Stimulated activated CD4-positive, alpha-beta T cell treated with anti-CD3 and anti-CD28 coated beads, Interleukin-1b, Interleukin-23, amount 100 ng/mL, for 24 hours (primary cell): ENCODE results near the gene DNLZ.
A peak's percentile ranks its signal among the peaks of the same experiment; 100 is the strongest.
"Not testable (repeated sequence)": the region's sequence is repeated elsewhere in the genome, so short reads cannot be mapped to it uniquely, and the experiment has no call there.

Experiments used
- DNase-seq, 4 experiments: peaks; one replicate each; pipeline ENCODE4 v3.0.0-alpha.2; 2020; ENCODE audit warnings: low read depth in 4 of 4, low spot score in 1 of 4

Gene DNLZ

DNA sequence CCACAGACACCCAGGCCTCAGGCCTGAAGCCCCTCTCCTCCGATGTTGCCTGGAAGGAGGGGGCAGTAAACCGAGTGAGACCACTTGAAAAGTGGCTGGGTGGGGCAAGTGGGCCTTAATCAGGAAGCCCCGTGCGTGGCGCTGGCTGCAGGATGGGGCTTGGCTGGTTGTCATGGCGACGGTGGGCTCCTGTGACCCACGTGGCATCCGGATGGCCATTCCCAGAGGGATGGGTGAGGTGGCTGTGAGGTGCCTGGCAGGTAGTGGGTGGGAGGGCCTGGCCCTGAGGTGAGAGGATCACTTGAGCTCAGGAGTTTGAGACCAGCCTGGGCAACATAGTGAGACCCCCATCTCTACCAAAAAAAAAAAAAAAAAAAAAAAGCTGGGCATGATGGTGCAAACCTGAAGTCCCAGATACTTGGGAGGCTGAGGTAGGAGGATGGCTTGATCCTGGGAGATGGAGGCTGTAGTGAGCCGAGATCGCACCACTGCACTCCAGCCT lies 31.0 kb downstream of the DNLZ start:
- no peak for DNase-seq

DNA sequence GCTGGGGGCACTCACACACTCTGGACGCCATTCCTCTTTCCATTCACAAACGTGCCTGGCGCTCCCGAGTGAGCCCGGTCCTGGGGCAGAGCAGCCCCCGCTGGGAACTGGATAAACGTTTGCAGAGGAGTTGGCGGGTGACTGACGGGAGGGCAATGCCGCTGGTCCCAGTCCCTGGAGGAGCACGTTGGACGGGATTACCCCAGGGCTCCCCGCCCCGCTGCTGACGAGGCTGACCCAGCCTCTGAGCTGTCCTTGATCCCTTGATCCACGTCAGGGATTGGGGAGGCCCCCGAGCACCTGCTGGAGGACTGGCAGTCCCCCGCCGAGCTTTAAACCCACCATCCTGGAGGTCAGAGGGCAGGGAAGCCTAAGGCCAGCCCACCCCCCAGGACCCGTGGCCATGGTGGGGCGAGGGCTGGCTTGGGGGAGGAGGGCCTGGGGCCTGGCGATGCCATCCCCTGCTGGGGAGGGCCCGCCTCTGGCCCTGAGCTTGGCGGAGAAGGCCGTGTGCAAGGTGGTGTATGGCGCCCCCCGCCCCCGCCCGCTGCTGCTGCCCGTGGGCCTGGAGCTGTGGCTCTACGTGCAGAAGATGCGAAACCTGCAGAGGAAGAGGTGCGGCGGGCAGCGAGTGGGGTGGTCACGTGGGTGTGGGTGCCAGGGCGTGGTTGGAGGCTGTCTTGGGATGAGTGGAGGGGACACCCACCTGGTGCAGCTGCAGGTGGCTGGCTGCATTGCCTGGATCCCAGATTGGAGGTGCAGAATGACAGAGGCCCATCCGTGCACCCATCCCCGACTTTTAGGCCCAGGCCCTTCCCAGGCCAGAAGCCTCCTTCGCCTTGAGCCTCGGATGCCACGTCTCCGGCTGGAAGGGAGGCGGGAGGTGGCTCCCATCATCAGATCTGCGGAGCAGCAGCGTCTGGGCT lies 31.7 kb downstream of the DNLZ start:
- DNase-seq: no peak

DNA sequence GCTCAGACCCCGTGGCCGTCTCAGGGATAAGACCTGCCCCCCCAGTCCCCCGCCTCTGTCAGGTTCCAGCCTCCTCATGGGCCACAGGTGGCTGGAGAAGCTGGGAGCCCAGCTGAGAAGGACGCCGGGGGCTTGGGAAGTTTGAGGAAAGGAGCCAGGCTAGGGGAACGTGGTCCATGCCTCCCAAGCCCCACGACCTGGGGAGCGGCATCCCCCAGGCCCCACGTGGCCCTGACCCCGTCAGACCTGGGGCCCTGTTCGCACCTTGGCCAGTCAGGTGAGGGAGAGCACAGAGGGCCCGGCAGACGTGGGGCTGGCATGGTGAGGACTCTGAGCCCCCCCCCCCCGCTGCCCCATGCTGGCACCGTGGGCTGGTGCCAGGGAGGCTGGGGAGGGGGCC lies 32.5 kb downstream of the DNLZ start:
- no peak for DNase-seq

GRCh38 chr9:136330406-136330990 lies 33.0 kb downstream of the DNLZ start:
- no peak for DNase-seq

DNA sequence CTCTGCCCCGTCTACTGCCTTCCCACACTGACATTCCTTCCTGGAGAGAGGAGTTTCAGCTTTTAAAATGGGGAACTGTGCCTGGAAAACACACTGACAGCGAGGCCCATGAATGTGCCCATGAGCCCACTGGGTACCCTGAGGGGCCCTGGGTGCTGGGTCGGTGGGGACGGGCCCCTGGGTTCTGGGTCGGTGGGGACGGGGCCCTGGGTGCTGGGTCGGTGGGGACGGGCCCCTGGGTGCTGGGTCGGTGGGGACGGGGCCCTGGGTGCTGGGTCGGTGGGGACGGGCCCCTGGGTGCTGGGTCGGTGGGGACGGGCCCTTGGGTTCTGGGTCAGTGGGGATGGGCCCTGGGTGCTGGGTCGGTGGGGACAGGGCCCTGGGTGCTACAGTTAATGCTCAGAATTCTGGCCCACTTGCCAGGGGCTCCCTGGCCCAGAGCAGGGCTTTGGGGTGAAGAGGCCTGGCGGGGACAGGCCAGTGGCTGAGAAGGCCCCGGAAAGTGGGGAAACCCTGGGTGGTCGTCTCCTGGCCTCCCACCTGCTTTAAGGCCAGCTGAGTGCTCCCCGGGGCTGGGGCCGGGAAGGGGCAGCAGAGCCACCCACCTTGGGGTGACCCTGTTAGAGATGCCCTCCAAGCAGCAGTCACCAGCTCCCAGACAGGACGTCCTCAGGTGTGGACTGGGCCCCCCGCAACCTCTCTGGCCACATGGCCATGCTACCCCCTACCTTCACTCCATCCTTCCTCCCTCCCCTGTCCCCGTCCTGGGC lies 33.7 kb downstream of the DNLZ start:
- DNase-seq: no peak

DNA sequence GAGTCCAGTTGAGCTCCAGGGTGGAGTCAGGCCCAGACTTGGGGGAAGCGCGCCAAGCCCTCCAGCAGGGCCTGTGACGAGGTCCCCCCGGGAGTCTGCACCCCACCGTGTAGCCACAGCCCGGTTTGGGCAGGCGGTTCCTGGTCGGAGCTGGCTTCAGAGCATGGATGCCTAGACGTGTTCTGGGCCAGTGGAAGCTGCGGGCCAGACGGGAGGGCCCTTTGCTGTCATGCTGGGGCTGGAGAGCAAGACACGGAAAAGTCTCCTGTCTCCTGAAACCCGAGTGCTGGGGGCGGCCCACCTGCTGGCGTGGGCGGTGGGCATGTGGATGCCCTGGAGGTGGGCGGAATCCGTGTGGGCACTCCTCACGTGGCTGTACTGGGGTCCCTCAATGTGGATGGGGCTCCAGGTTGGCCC lies 34.3 kb downstream of the DNLZ start:
- no peak for DNase-seq

- no peak for DNase-seq
Observed at GRCh38 chr9:136328622-136329041, 34.9 kb downstream of the DNLZ start.

GRCh38 chr9:136328011-136328621 lies 35.4 kb downstream of the DNLZ start:
- DNase-seq: no peak

- peak in 2 of 4 experiments; percentile 13 to 41 for DNase-seq
Observed at GRCh38 chr9:136327304-136327974, 36.1 kb downstream of the DNLZ start, which contains the start of gene GPSM1. Gene GPSM1 (plus strand): TSS chr9:136327539. CDS start chr9:136327696, 157 bp downstream.

DNA sequence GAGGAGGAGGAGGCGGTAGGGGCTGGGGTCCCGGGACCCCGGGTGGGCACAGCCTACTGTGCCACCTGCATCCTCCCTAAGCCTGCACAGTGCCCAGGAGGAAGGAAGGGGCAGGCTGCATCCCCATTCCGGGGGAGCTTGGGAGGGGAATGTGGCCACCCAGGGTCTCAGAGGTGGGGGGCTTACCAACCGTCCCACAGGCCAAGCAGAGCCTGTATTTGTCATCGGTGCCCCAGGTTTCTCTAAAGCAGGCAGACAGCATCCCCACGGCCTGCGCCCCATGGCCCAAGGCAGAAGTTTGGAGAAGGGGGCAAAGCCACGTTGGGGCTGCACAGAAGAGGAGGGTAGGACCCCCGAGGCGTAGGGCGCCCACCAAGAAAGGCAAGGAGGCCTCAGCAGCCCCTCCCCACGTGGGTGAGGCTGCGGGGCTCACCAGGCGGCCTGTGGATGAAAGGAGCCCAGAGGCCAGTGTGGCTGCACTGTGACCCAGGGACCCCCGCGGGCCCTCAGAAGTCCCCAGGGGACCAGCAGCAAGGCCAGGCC lies 36.7 kb downstream of the DNLZ start:
- no peak for DNase-seq

DNA sequence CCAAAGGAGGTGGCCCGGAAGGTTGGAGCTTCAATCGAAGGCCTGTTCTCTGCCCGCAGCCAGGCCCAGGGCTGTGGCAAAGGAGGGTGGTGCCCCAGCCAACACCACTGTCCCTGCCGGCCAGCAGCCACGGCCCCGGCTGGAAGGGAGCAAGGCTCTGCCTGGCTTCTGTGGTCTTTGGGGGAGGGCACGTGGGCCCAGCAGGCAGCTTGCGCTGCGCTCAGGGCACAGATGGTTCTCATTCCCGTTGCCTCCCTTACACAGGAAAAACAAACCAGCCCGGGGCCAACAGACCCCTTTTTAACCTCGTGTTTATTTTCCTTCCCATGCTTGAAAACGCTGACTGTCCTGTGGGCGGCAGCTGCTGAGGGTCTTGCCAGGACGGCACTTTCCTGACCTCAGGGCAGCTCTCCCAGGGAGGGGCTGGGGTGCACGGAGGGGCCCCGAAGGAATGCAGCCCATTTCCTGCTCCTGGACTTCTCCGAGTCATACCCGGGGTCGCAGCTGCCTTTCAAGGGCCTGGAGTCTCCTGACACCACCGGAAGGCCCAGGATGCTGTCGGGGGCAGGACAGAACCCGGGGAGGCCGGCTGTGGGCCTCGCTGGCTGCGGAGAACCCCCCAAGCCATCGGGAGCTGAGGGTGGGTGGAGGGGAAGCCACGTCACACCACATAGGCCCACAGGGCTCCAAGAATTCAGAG lies 37.3 kb downstream of the DNLZ start:
- no peak for DNase-seq

DNA sequence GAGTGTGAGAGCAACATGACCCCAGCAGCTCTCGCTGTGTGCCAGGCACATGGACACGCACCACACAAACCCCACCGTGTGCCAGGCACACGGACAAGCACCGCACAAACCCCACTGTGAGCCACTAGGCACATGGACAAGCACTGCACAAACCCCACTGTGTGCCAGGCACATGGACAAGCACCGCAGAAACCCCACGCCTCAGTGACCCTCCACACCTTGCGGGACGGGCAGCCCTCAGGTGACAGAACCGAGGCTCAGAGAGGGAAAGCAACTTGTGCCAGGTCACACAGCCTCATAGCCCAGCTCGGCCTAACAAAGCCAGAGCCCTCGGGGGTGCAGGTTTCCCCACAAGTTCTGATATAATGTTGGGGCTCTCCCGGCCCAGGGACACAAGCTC lies 38.2 kb downstream of the DNLZ start:
- no peak for DNase-seq

DNA sequence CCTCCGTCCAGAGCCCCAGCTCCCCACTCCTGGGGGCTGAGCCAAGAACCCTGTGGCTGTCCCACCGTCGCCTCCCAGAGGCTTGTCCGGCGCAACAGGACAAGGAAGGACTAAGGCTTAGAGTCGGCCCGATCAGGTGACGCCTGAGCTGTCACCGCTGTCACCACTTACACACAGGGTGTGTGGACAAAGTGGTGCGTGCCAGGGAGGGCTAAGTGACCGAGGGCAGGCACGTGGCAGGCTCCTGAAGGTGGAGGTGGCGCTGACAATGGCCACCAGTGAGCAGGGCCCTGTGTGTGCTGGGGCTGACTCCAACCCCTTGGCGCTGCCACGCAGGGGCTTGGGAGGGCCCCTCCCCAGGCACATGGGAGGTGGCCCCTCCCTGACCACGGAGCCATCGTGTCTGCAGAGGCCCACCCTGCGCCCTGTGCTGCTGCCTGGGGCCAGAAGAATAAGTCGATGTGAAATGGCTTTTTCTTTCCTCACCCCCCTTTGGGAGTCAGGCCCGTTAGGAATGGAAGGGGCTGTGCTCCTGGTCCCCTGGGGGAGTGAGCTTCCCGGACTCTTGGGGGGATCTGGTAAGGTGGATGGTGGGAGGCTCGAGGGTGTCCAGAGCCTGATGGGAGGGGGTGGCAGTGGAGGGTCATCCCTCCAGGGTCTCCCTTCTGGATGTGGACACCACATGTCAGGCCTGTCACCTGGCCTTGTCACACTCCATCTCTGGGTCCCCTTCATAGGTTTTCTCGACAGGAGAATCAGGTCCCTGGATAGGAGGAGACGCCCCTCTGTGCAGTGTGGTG lies 38.8 kb downstream of the DNLZ start:
- no peak for DNase-seq

DNA sequence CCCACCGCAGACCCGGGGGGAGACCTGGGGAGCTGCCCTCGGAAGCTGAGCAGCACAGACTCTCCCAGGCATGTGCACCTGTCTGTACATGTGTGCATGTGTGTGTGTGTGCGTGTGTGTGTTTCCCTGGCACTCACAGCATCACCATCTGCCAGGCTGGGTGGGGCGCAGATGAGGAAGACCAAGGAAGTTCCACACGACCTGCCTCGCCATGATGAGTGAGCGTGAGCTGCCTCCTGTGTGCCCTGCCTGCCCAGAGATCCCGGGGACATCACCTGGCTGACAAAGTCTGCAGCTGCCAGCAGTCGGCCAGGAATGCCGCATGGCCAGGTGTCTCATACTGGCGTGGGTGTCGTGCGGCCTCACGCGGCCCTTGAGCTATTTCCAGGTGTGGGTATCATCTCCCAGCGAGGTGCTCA lies 40.2 kb downstream of the DNLZ start:
- no peak for DNase-seq

GRCh38 chr9:136322756-136323330 lies 40.7 kb downstream of the DNLZ start:
- DNase-seq: no peak

- DNase-seq: no peak
Observed at GRCh38 chr9:136321561-136321960, 42.0 kb downstream of the DNLZ start.

GRCh38 chr9:136320972-136321371 lies 42.6 kb downstream of the DNLZ start:
- DNase-seq: not testable (repeated sequence)

DNA sequence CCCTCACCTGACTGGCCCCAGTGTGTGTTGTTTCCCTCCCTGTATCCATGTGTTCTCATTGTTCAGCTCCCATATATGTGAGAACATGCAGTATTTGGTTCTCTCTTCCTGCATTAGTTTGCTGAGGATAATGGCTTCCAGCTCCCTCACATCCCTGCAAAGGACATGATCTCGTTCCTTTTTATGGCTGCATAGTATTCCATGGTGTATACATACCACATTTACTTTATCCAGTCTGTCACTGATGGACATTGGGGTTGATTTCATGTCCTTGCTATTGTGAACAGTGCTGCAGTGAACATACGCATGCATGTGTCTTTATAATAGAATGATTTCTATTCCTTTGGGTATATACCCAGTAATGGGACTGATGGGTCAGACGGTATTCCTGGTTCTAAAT lies 43.6 kb downstream of the DNLZ start:
- not testable (repeated sequence) for DNase-seq
